Fibroblast of lung (primary cell): Measurements from ENCODE around the gene ZSCAN25. TPM values are rescaled to one million over a fixed set of nuclear protein-coding genes. Genes with fewer than 3 reads are reported as not detected.

Experiments
- DNase-seq, 2 donors: peaks; one replicate each; pipeline versions ENCODE4 v3.0.0 to v3.0.0-alpha.2; 2010; ENCODE audit warnings: low read depth in 2 of 2
- H2AFZ ChIP-seq: 2 replicates; pipeline ENCODE4 v1.5.1; 2012; ENCODE audit warnings: low read length, control low read depth, inconsistent platforms
- H3K27ac ChIP-seq: 2 replicates; pipeline ENCODE4 v1.5.1; 2011; ENCODE audit warnings: low read length, control low read depth; ENCODE audit not compliant: insufficient read depth
- H3K27me3 ChIP-seq: 2 replicates; pipeline ENCODE4 v1.5.1; 2011; ENCODE audit warnings: mild to moderate bottlenecking, low read length; ENCODE audit not compliant: control insufficient read depth, insufficient read depth
- H3K36me3 ChIP-seq: 2 replicates; pipeline ENCODE4 v1.5.1; 2011; ENCODE audit warnings: low read length; ENCODE audit not compliant: control insufficient read depth, insufficient read depth
- H3K4me1 ChIP-seq: 2 replicates; pipeline ENCODE4 v1.5.1; 2011; ENCODE audit warnings: low read length; ENCODE audit not compliant: control insufficient read depth, insufficient read depth; ENCODE audit errors: extremely low read depth
- H3K4me2 ChIP-seq: 2 replicates; pipeline ENCODE4 v1.5.1; 2011; ENCODE audit warnings: low read length, control low read depth; ENCODE audit not compliant: insufficient read depth; ENCODE audit errors: extremely low read depth
- H3K4me3 ChIP-seq, 4 experiments: fragments of 200-600 bp in 1 of 4; sonication (generic) in 1 of 4; replicated peaks in 1 of 4; 2 replicates each; pipeline ENCODE4 v1.5.1; 2011 to 2016; ENCODE audit warnings: low read length in 4 of 4, low read depth in 3 of 4, mild to moderate bottlenecking in 3 of 4, control low read depth in 2 of 4, inconsistent platforms in 1 of 4, mixed read lengths in 1 of 4; ENCODE audit not compliant: insufficient read depth in 1 of 4; ENCODE audit errors: control extremely low read depth in 1 of 4
- H3K79me2 ChIP-seq: 2 replicates; pipeline ENCODE4 v1.5.1; 2012; ENCODE audit warnings: mild to moderate bottlenecking, low read length, inconsistent platforms; ENCODE audit not compliant: control insufficient read depth, insufficient read depth
- H3K9ac ChIP-seq: 2 replicates; pipeline ENCODE4 v1.5.1; 2011; ENCODE audit warnings: mild to moderate bottlenecking, low read length, control low read depth; ENCODE audit not compliant: insufficient read depth
- H3K9me3 ChIP-seq: 2 replicates; pipeline ENCODE4 v1.5.1; 2012; ENCODE audit warnings: low read depth, low read length; ENCODE audit not compliant: control insufficient read depth, insufficient read depth
- H4K20me1 ChIP-seq: 2 replicates; pipeline ENCODE4 v1.5.1; 2011; ENCODE audit warnings: low read length; ENCODE audit not compliant: control insufficient read depth, insufficient read depth; ENCODE audit errors: extremely low read depth
- CTCF ChIP-seq, 2 donors: IDR thresholded peaks in 1 of 2; conservative IDR thresholded peaks in 1 of 2; 1 replicate in 1 of 2; 2 replicates in 1 of 2; pipeline ENCODE4 v1.5.1; 2011 to 2012; ENCODE audit warnings: low read length in 2 of 2, control low read depth in 1 of 2, inconsistent platforms in 1 of 2, low read depth in 1 of 2, mild to moderate bottlenecking in 1 of 2
- EZH2 ChIP-seq: IDR thresholded peaks from 2 replicates; pipeline ENCODE4 v1.5.1; 2012; ENCODE audit warnings: low read length, control low read depth, mild to moderate bottlenecking; ENCODE audit errors: missing control alignments
- polyA plus RNA-seq, 2 donors: library from polyadenylated mRNA; depleted of rRNA in 1 of 2; stranded (reverse) in 1 of 2; unstranded in 1 of 2; fragments of >200 nt; gene quantifications; 2 replicates each; pipeline ENCODE4 v1.2.1, GENCODE V29; 2011 to 2012; ENCODE audit warnings: missing spikeins in 1 of 2
- total RNA-seq: library from RNA; depleted of rRNA; stranded (reverse); fragments of >200 nt; gene quantifications from 2 replicates; pipeline ENCODE4 v1.2.1, GENCODE V29; 2014

The ZSCAN25 gene
- total and polyA plus RNA-seq, 2 donors (not counting 1 experiment from before 2014, with no cell fraction given) = 5.4 to 10.2 TPM

- Histone ChIP-seq H3K9me3 (no peaks in the 10 kb centered on the region), H3K27me3 (peaks cover 3% of the 10 kb centered on the region), H3K4me3 (no peak overlapping the region), H2AFZ (no peak overlapping the region), H3K4me1 (no peaks in the 10 kb centered on the region), H3K27ac (no peak overlapping the region), H3K79me2 (no peaks in the 10 kb centered on the region), H3K36me3 (no peaks in the 10 kb centered on the region), H4K20me1 (no peaks in the 10 kb centered on the region), H3K9ac (no peak overlapping the region), H3K4me2 (no peak overlapping the region)
- TF ChIP-seq CTCF (conservative IDR thresholded peaks at IDR 0.05 in 1 of 2, IDR thresholded peaks at IDR 0.05 in 1 of 2; ENCODE audit: low read depth in 1 of 2, low read length in 2 of 2) = no peak
- TF ChIP-seq EZH2 = no peak
- no peak for DNase-seq
Observed at GRCh38 chr7:99677648-99678045, 60.9 kb downstream of the ZSCAN25 start.

- DNase-seq = peak; percentile 14 to 17
- H3K27me3 ChIP-seq = peaks cover 3% of the 10 kb centered on the region
- H3K4me1 ChIP-seq = no peaks in the 10 kb centered on the region
- no peak overlapping the region for H3K9ac ChIP-seq
- peak overlapping the region in 2 of 4 experiments; percentile 34 to 45 for H3K4me3 ChIP-seq
- H3K79me2 ChIP-seq = no peaks in the 10 kb centered on the region
- no peaks in the 10 kb centered on the region for H4K20me1 ChIP-seq
- H2AFZ ChIP-seq = peak overlapping the region; percentile 34
- no peaks in the 10 kb centered on the region for H3K36me3 ChIP-seq
- peak overlapping the region; percentile 7 for H3K27ac ChIP-seq
- H3K9me3 ChIP-seq = no peaks in the 10 kb centered on the region
- peak overlapping the region; percentile 30 for H3K4me2 ChIP-seq
- no peak for TF ChIP-seq EZH2
- no peak for TF ChIP-seq CTCF (conservative IDR thresholded peaks at IDR 0.05 in 1 of 2, IDR thresholded peaks at IDR 0.05 in 1 of 2; ENCODE audit: low read depth in 1 of 2, low read length in 2 of 2)
Observed at GRCh38 chr7:99679032-99679399, 62.3 kb downstream of the ZSCAN25 start.

- no peaks in the 10 kb centered on the region for H3K9me3 ChIP-seq
- no peaks in the 10 kb centered on the region for H4K20me1 ChIP-seq
- no peak within 1 kb of the TSS for H3K9ac ChIP-seq
- peaks cover 3% of the 10 kb centered on the region for H3K27me3 ChIP-seq
- no peaks in the 10 kb centered on the region for H3K79me2 ChIP-seq
- peak within 1 kb of the TSS; percentile 7 for H3K27ac ChIP-seq
- peak in 1 of 2 donors; percentile 58 for DNase-seq
- H3K36me3 ChIP-seq = no peaks in the 10 kb centered on the region
- H2AFZ ChIP-seq = peak within 1 kb of the TSS; percentile 34
- H3K4me1 ChIP-seq = no peaks in the 10 kb centered on the region
- TF ChIP-seq CTCF (conservative IDR thresholded peaks at IDR 0.05 in 1 of 2, IDR thresholded peaks at IDR 0.05 in 1 of 2; ENCODE audit: low read depth in 1 of 2, low read length in 2 of 2) (no peak), EZH2 (no peak)
- H3K4me3 ChIP-seq = peak within 1 kb of the TSS in 3 of 4 experiments; percentile 7 to 45 (median 34)
- H3K4me2 ChIP-seq = peak within 1 kb of the TSS; percentile 30
Observed at GRCh38 chr7:99679400-99680191, 62.9 kb downstream of the ZSCAN25 start, which contains the start of gene CYP3A5. TSS of gene CYP3A5 (minus strand) at chr7:99679996. CDS start at chr7:99679896, 100 bp downstream.

Other genes starting within 250 kb of the ZSCAN25 start
- gene ARPC1B, start 242.2 kb upstream of the ZSCAN25 start, total RNA-seq = 241 and 394 TPM in 2 replicates
- gene ARPC1B, start 242.2 kb upstream of the ZSCAN25 start, polyA plus RNA-seq = 245 and 408 TPM in 2 replicates
- 29.6 and 34.7 TPM in 2 replicates for gene PDAP1, start 208.3 kb upstream of the ZSCAN25 start, total RNA-seq
- gene PDAP1, start 208.3 kb upstream of the ZSCAN25 start, polyA plus RNA-seq = 105 and 136 TPM in 2 replicates
- 114 and 129 TPM in 2 replicates for gene BUD31, start 208.0 kb upstream of the ZSCAN25 start, total RNA-seq
- 83.4 and 94.8 TPM in 2 replicates for gene BUD31, start 208.0 kb upstream of the ZSCAN25 start, polyA plus RNA-seq
- 7.2 and 8.1 TPM in 2 replicates for gene PTCD1, start 178.1 kb upstream of the ZSCAN25 start, total RNA-seq
- gene PTCD1, start 178.1 kb upstream of the ZSCAN25 start, polyA plus RNA-seq = 2.3 and 2.6 TPM in 2 replicates
- gene CPSF4, start 178.0 kb upstream of the ZSCAN25 start, total RNA-seq = 38.0 and 44.9 TPM in 2 replicates
- 17.3 and 21.9 TPM in 2 replicates for gene CPSF4, start 178.0 kb upstream of the ZSCAN25 start, polyA plus RNA-seq
- gene ATP5MF, start 150.8 kb upstream of the ZSCAN25 start, total RNA-seq = 269 and 296 TPM in 2 replicates
- gene ATP5MF, start 150.8 kb upstream of the ZSCAN25 start, polyA plus RNA-seq = 2,326 and 2,573 TPM in 2 replicates
- 2.3 and 4.8 TPM in 2 replicates for gene ZNF789, start 144.1 kb upstream of the ZSCAN25 start, total RNA-seq
- 5.5 and 8.7 TPM in 2 replicates for gene ZNF789, start 144.1 kb upstream of the ZSCAN25 start, polyA plus RNA-seq
- 20.1 and 22.1 TPM in 2 replicates for gene ZNF394, start 116.7 kb upstream of the ZSCAN25 start, total RNA-seq
- gene ZNF394, start 116.7 kb upstream of the ZSCAN25 start, polyA plus RNA-seq = 9.1 and 9.5 TPM in 2 replicates
- 13.6 and 17.5 TPM in 2 replicates for gene ZKSCAN5, start 112.3 kb upstream of the ZSCAN25 start, total RNA-seq
- gene ZKSCAN5, start 112.3 kb upstream of the ZSCAN25 start, polyA plus RNA-seq = 9.6 and 10.4 TPM in 2 replicates
- 8.2 and 9.7 TPM in 2 replicates for gene FAM200A, start 64.8 kb upstream of the ZSCAN25 start, total RNA-seq
- gene FAM200A, start 64.8 kb upstream of the ZSCAN25 start, polyA plus RNA-seq = 8.8 and 9.0 TPM in 2 replicates
- gene ZNF655, start 58.3 kb upstream of the ZSCAN25 start, total RNA-seq = 70.1 and 92.6 TPM in 2 replicates
- gene ZNF655, start 58.3 kb upstream of the ZSCAN25 start, polyA plus RNA-seq = 59.5 and 60.4 TPM in 2 replicates
- 0.51 and 1.2 TPM in 2 replicates for gene TMEM225B, start 18.7 kb upstream of the ZSCAN25 start, total RNA-seq
- gene TMEM225B, start 18.7 kb upstream of the ZSCAN25 start, polyA plus RNA-seq = 0.60 and 1.3 TPM in 2 replicates
- 8.2 and 12.4 TPM in 2 replicates for gene CYP3A5, start 63.0 kb downstream of the ZSCAN25 start, total RNA-seq
- 0.51 and 1.9 TPM in 2 replicates for gene CYP3A5, start 63.0 kb downstream of the ZSCAN25 start, polyA plus RNA-seq
- gene CYP3A7, start 118.2 kb downstream of the ZSCAN25 start, total RNA-seq = 23.9 and 37.8 TPM in 2 replicates
- 0.16 and 0.44 TPM in 2 replicates for gene CYP3A7, start 118.2 kb downstream of the ZSCAN25 start, polyA plus RNA-seq
- gene CYP3A4, start 167.2 kb downstream of the ZSCAN25 start, total RNA-seq = 0.17 TPM in 1 of 2 replicates, not detected in the other
- gene CYP3A4, start 167.2 kb downstream of the ZSCAN25 start, polyA plus RNA-seq = not detected in 2 replicates
- not detected in 2 replicates for gene CYP3A43, start 211.1 kb downstream of the ZSCAN25 start, total RNA-seq
- gene CYP3A43, start 211.1 kb downstream of the ZSCAN25 start, polyA plus RNA-seq = not detected in 2 replicates